C4-2B (cell line): ENCODE measurements around the gene FAM24A.

ENCODE experiments used
- CTCF ChIP-seq: fragments of 450-650 bp; conservative IDR thresholded peaks from 2 replicates; pipeline ENCODE4 v1.5.1; 2017; ENCODE audit warnings: mild to moderate bottlenecking
- ZFX ChIP-seq: fragments of 450-650 bp; IDR thresholded peaks from 2 replicates; pipeline ENCODE4 v1.6.1; 2017

DNA sequence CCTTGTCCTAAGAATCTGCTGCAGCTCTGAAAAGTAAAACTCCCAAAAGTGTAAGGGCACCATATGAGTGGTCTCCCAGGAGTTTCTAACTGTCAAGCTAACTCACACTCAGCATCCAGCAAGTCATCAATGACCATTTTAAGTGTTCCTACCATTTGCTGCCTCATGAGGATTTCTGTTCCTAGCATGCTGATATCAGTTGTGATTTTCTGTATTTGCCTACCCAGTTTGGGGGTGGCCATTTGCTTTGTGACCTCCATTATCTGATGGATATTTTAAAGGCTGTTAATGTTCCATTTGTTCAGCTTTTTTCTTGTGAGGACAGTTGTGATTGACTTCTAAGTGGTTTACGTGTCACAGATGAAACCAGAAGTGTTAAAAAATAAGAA lies 33.9 kb upstream of the FAM24A start:
- no peak for TF ChIP-seq CTCF
- no peak for TF ChIP-seq ZFX
